Measurements from ENCODE around the gene TRMT11.

Gene TRMT11

DNA sequence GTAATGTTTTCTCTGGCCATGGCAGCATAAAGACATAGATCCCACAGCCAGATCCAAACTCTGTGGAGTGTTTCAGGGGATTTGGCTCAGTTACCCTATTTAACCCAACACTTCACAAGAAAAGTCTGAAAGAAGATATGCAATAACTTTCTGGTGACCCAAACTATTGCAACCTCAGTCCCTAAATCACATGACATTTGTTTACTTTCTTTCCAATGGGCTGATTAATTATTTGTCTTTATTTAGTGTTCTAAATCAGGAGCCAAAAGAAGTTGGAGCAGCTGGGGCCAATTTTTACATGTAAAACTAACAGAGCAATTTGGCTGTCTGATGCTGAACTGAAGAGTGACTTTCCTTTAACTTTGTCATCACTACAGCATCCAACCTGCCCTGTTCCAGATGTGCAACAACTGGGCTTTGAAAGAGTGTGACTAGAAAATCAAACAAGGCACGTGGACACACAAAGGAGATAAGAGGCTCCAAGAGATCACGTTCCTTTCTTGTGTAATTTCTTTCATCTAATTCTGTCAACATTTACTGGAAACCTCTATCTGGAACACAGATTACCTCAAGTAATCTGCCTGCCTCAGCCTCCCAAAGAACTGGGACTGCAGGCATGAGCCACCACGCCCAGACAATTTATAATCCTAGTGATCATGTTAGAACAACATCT is 90.8 kb downstream of the TRMT11 start:
- no peak overlapping the region for H2AFZ ChIP-seq
- H3K27ac ChIP-seq = no peak overlapping the region
- no peak overlapping the region for H3K9ac ChIP-seq
- TF ChIP-seq CTCF (IDR thresholded peaks at IDR 0.05) = no peak
- H3K4me2 ChIP-seq (ENCODE audit: low read length) = no peak overlapping the region
- no peaks in the 10 kb centered on the region for H3K9me3 ChIP-seq (ENCODE audit: control insufficient read depth, low read length)
- H3K4me1 ChIP-seq = peaks cover 10% of the 10 kb centered on the region
- H3K79me2 ChIP-seq = no peaks in the 10 kb centered on the region
- no peak overlapping the region for H3K4me3 ChIP-seq (ENCODE audit: low read depth, low read length)
- H3K27me3 ChIP-seq (ENCODE audit: control insufficient read depth, insufficient read depth, low read length) = no peaks in the 10 kb centered on the region
- H3K36me3 ChIP-seq (ENCODE audit: control insufficient read depth, insufficient read depth, low read length) = no peaks in the 10 kb centered on the region

GRCh38 chr6:126077810-126078776 is 91.8 kb downstream of the TRMT11 start:
- H3K4me1 ChIP-seq = peaks cover 9% of the 10 kb centered on the region
- H3K9ac ChIP-seq = no peak overlapping the region
- no peak overlapping the region for H3K27ac ChIP-seq
- no peaks in the 10 kb centered on the region for H3K36me3 ChIP-seq (ENCODE audit: control insufficient read depth, insufficient read depth, low read length)
- H2AFZ ChIP-seq = no peak overlapping the region
- no peaks in the 10 kb centered on the region for H3K79me2 ChIP-seq
- no peak overlapping the region for H3K4me2 ChIP-seq (ENCODE audit: low read length)
- H3K4me3 ChIP-seq (ENCODE audit: low read depth, low read length) = no peak overlapping the region
- H3K9me3 ChIP-seq (ENCODE audit: control insufficient read depth, low read length) = no peaks in the 10 kb centered on the region
- TF ChIP-seq CTCF (IDR thresholded peaks at IDR 0.05) = no peak
- H3K27me3 ChIP-seq (ENCODE audit: control insufficient read depth, insufficient read depth, low read length) = no peaks in the 10 kb centered on the region

- H3K27ac ChIP-seq = no peak overlapping the region
- no peaks in the 10 kb centered on the region for H3K36me3 ChIP-seq (ENCODE audit: control insufficient read depth, insufficient read depth, low read length)
- no peaks in the 10 kb centered on the region for H3K9me3 ChIP-seq (ENCODE audit: control insufficient read depth, low read length)
- no peak overlapping the region for H2AFZ ChIP-seq
- H3K4me3 ChIP-seq (ENCODE audit: low read depth, low read length) = no peak overlapping the region
- TF ChIP-seq CTCF (IDR thresholded peaks at IDR 0.05) = no peak
- no peaks in the 10 kb centered on the region for H3K4me1 ChIP-seq
- no peak overlapping the region for H3K4me2 ChIP-seq (ENCODE audit: low read length)
- H3K79me2 ChIP-seq = no peaks in the 10 kb centered on the region
- H3K9ac ChIP-seq = no peak overlapping the region
- no peaks in the 10 kb centered on the region for H3K27me3 ChIP-seq (ENCODE audit: control insufficient read depth, insufficient read depth, low read length)
Observed at GRCh38 chr6:126083875-126084274, 97.5 kb downstream of the TRMT11 start.

- H3K27ac ChIP-seq = no peak overlapping the region
- no peak overlapping the region for H2AFZ ChIP-seq
- H3K4me3 ChIP-seq (ENCODE audit: low read depth, low read length) = no peak overlapping the region
- H3K9ac ChIP-seq = no peak overlapping the region
- no peaks in the 10 kb centered on the region for H3K9me3 ChIP-seq (ENCODE audit: control insufficient read depth, low read length)
- H3K4me2 ChIP-seq (ENCODE audit: low read length) = no peak overlapping the region
- no peaks in the 10 kb centered on the region for H3K27me3 ChIP-seq (ENCODE audit: control insufficient read depth, insufficient read depth, low read length)
- no peaks in the 10 kb centered on the region for H3K36me3 ChIP-seq (ENCODE audit: control insufficient read depth, insufficient read depth, low read length)
- H3K79me2 ChIP-seq = no peaks in the 10 kb centered on the region
- no peaks in the 10 kb centered on the region for H3K4me1 ChIP-seq
- TF ChIP-seq CTCF (IDR thresholded peaks at IDR 0.05) = no peak
Observed at GRCh38 chr6:126086560-126086959, 100.2 kb downstream of the TRMT11 start.

Measured in parathyroid adenoma (tissue), 2 donors.